Measurements from ENCODE around the gene MYBPH. TPM values are rescaled to one million over a fixed set of nuclear protein-coding genes. Genes with fewer than 3 reads are reported as not detected.
A peak's percentile ranks its signal among the peaks of the same experiment; 100 is the strongest.

MYBPH gene
- total RNA-seq, 6 experiments from 2014 or later = not detected

GRCh38 chr1:203217668-203218067 lies 42.0 kb upstream of the MYBPH start:
- 0 out of 2 replicates have a peak, but pooled peaks have one; percentile 3 for TF ChIP-seq CTCF (IDR thresholded peaks at IDR 0.05)
- H3K4me3 Mint-ChIP-seq = no peak overlapping the region
- no peaks in the 10 kb centered on the region for H3K9me3 Mint-ChIP-seq
- H3K27me3 Mint-ChIP-seq (ENCODE audit: insufficient read depth) = peaks cover 27% of the 10 kb centered on the region
- no peak overlapping the region for H3K27ac Mint-ChIP-seq
- no peaks in the 10 kb centered on the region for H3K36me3 Mint-ChIP-seq (ENCODE audit: low read depth)
- no peak for DNase-seq
- no peaks in the 10 kb centered on the region for H3K4me1 Mint-ChIP-seq (ENCODE audit: low read depth)

GRCh38 chr1:203217139-203217655 lies 41.6 kb upstream of the MYBPH start:
- H3K27me3 Mint-ChIP-seq (ENCODE audit: insufficient read depth) = peaks cover 27% of the 10 kb centered on the region
- no peaks in the 10 kb centered on the region for H3K9me3 Mint-ChIP-seq
- TF ChIP-seq CTCF (IDR thresholded peaks at IDR 0.05) = peak; percentile 26; the same call in 1 of the 2 replicates

GRCh38 chr1:203216274-203217138 lies 40.9 kb upstream of the MYBPH start:
- Mint-ChIP-seq H3K27ac (no peak overlapping the region), H3K4me1 (ENCODE audit: low read depth) (no peaks in the 10 kb centered on the region), H3K36me3 (ENCODE audit: low read depth) (no peaks in the 10 kb centered on the region), H3K4me3 (no peak overlapping the region), H3K27me3 (ENCODE audit: insufficient read depth) (peaks cover 27% of the 10 kb centered on the region), H3K9me3 (no peaks in the 10 kb centered on the region)
- TF ChIP-seq CTCF (IDR thresholded peaks at IDR 0.05) = peak; percentile 91
- peak; percentile 47 for DNase-seq

More at GRCh38 chr1:203217139-203217655, 41.6 kb upstream of the MYBPH start:
- Mint-ChIP-seq H3K4me3 (no peak overlapping the region), H3K4me1 (ENCODE audit: low read depth) (no peaks in the 10 kb centered on the region), H3K27ac (no peak overlapping the region), H3K36me3 (ENCODE audit: low read depth) (no peaks in the 10 kb centered on the region)
- DNase-seq = no peak

- peaks cover 24% of the 10 kb centered on the region for H3K27me3 Mint-ChIP-seq (ENCODE audit: insufficient read depth)
- no peak for TF ChIP-seq CTCF (IDR thresholded peaks at IDR 0.05)
- DNase-seq = no peak
- no peak overlapping the region for H3K4me3 Mint-ChIP-seq
- H3K36me3 Mint-ChIP-seq (ENCODE audit: low read depth) = no peaks in the 10 kb centered on the region
- no peaks in the 10 kb centered on the region for H3K4me1 Mint-ChIP-seq (ENCODE audit: low read depth)
- no peaks in the 10 kb centered on the region for H3K9me3 Mint-ChIP-seq
- H3K27ac Mint-ChIP-seq = no peak overlapping the region
Measured at GRCh38 chr1:203215573-203215972, 39.9 kb upstream of the MYBPH start.

GRCh38 chr1:203214871-203215270 lies 39.2 kb upstream of the MYBPH start:
- DNase-seq = no peak
- Mint-ChIP-seq H3K36me3 (ENCODE audit: low read depth) (no peaks in the 10 kb centered on the region), H3K27me3 (ENCODE audit: insufficient read depth) (peaks cover 20% of the 10 kb centered on the region), H3K27ac (no peak overlapping the region), H3K9me3 (no peaks in the 10 kb centered on the region), H3K4me1 (ENCODE audit: low read depth) (no peaks in the 10 kb centered on the region), H3K4me3 (no peak overlapping the region)
- no peak for TF ChIP-seq CTCF (IDR thresholded peaks at IDR 0.05)
